ENCODE results near the gene KCNT1.

GRCh38 chr9:135756576-135756975 is 54.6 kb downstream of the KCNT1 start:
- no peak for TF ChIP-seq POLR2A (IDR thresholded peaks at IDR 0.05)
- no peak for TF ChIP-seq CTCF (IDR thresholded peaks at IDR 0.05)

Measured in thyroid gland (tissue), 4 donors.